ENCODE measurements around the gene EFNB2. TPM values are rescaled to one million over a fixed set of nuclear protein-coding genes. Genes with fewer than 3 reads are reported as not detected.
A peak's percentile ranks its signal among the peaks of the same experiment; 100 is the strongest.

The EFNB2 gene
- total RNA-seq, 1 experiment from 2014 or later: 4.7 TPM

- Histone ChIP-seq H3K27ac (ENCODE audit: low read length) (no peak overlapping the region), H3K9me3 (ENCODE audit: control insufficient read depth, insufficient read depth, low read depth, low read length) (no peaks in the 10 kb centered on the region), H3K27me3 (ENCODE audit: control insufficient read depth, insufficient read depth, low read length) (no peaks in the 10 kb centered on the region), H3K4me1 (ENCODE audit: control insufficient read depth, insufficient read depth, low read length) (no peaks in the 10 kb centered on the region), H3K4me3 (ENCODE audit: low read depth in 2 of 2, low read length in 2 of 2) (no peak overlapping the region), H3K36me3 (ENCODE audit: control insufficient read depth, insufficient read depth, low read length) (no peaks in the 10 kb centered on the region)
- ChIA-PET POLR2A (no interaction called here), CTCF (no interaction called here)
- in situ Hi-C loops (cut with HindIII; ENCODE audit: low pct_unique_long_range_greater_than_20kb, low sequenced_read_pairs): no loop called here
- BruUV-seq (replicated peaks): no TSS peak
- ATAC-seq: no peak
- intact Hi-C loops (cut with micrococcal nuclease; ENCODE audit: unreplicated experiment): no loop called here
- DNase-seq (ENCODE audit: low read depth, low spot score): no peak
- no peak for TF ChIP-seq TCF7L2 (IDR thresholded peaks at IDR 0.05; ENCODE audit: low read depth, low read length)
- TF ChIP-seq SIN3A (IDR thresholded peaks at IDR 0.05; ENCODE audit: borderline replicate concordance, insufficient read depth, low read depth, low read length): no peak
Observed at GRCh38 chr13:106491928-106492587, 43.4 kb downstream of the EFNB2 start.

GRCh38 chr13:106491463-106491862, 44.0 kb downstream of the EFNB2 start:
- Histone ChIP-seq H3K9me3 (ENCODE audit: control insufficient read depth, insufficient read depth, low read depth, low read length) (no peaks in the 10 kb centered on the region), H3K4me1 (ENCODE audit: control insufficient read depth, insufficient read depth, low read length) (no peaks in the 10 kb centered on the region), H3K4me3 (ENCODE audit: low read depth in 2 of 2, low read length in 2 of 2) (no peak overlapping the region), H3K36me3 (ENCODE audit: control insufficient read depth, insufficient read depth, low read length) (no peaks in the 10 kb centered on the region), H3K27me3 (ENCODE audit: control insufficient read depth, insufficient read depth, low read length) (no peaks in the 10 kb centered on the region), H3K27ac (ENCODE audit: low read length) (no peak overlapping the region)
- intact Hi-C loops (cut with micrococcal nuclease; ENCODE audit: unreplicated experiment): no loop called here
- TF ChIP-seq, protein P1, sequence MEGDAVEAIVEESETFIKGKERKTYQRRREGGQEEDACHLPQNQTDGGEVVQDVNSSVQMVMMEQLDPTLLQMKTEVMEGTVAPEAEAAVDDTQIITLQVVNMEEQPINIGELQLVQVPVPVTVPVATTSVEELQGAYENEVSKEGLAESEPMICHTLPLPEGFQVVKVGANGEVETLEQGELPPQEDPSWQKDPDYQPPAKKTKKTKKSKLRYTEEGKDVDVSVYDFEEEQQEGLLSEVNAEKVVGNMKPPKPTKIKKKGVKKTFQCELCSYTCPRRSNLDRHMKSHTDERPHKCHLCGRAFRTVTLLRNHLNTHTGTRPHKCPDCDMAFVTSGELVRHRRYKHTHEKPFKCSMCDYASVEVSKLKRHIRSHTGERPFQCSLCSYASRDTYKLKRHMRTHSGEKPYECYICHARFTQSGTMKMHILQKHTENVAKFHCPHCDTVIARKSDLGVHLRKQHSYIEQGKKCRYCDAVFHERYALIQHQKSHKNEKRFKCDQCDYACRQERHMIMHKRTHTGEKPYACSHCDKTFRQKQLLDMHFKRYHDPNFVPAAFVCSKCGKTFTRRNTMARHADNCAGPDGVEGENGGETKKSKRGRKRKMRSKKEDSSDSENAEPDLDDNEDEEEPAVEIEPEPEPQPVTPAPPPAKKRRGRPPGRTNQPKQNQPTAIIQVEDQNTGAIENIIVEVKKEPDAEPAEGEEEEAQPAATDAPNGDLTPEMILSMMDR (IDR thresholded peaks at IDR 0.05): no peak
- TF ChIP-seq TCF7L2 (IDR thresholded peaks at IDR 0.05; ENCODE audit: low read depth, low read length) (no peak), SIN3A (IDR thresholded peaks at IDR 0.05; ENCODE audit: borderline replicate concordance, insufficient read depth, low read depth, low read length) (no peak), POLR2AphosphoS5 (IDR thresholded peaks at IDR 0.05; ENCODE audit: low read depth, low read length) (no peak)
- TF ChIP-seq, protein P2, sequence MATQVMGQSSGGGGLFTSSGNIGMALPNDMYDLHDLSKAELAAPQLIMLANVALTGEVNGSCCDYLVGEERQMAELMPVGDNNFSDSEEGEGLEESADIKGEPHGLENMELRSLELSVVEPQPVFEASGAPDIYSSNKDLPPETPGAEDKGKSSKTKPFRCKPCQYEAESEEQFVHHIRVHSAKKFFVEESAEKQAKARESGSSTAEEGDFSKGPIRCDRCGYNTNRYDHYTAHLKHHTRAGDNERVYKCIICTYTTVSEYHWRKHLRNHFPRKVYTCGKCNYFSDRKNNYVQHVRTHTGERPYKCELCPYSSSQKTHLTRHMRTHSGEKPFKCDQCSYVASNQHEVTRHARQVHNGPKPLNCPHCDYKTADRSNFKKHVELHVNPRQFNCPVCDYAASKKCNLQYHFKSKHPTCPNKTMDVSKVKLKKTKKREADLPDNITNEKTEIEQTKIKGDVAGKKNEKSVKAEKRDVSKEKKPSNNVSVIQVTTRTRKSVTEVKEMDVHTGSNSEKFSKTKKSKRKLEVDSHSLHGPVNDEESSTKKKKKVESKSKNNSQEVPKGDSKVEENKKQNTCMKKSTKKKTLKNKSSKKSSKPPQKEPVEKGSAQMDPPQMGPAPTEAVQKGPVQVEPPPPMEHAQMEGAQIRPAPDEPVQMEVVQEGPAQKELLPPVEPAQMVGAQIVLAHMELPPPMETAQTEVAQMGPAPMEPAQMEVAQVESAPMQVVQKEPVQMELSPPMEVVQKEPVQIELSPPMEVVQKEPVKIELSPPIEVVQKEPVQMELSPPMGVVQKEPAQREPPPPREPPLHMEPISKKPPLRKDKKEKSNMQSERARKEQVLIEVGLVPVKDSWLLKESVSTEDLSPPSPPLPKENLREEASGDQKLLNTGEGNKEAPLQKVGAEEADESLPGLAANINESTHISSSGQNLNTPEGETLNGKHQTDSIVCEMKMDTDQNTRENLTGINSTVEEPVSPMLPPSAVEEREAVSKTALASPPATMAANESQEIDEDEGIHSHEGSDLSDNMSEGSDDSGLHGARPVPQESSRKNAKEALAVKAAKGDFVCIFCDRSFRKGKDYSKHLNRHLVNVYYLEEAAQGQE (IDR thresholded peaks at IDR 0.05; ENCODE audit: insufficient read depth in 1 of 2, low read depth in 2 of 2, low read length in 1 of 2): no peak
- BruUV-seq (replicated peaks): no TSS peak
- CTCF ChIA-PET: no interaction called here
- in situ Hi-C loops (cut with HindIII; ENCODE audit: low pct_unique_long_range_greater_than_20kb, low sequenced_read_pairs): no loop called here
- POLR2A ChIA-PET: no interaction called here
- no peak for ATAC-seq
- no peak for DNase-seq (ENCODE audit: low read depth, low spot score)

GRCh38 chr13:106490569-106491321, 44.7 kb downstream of the EFNB2 start:
- no peaks in the 10 kb centered on the region for H3K9me3 ChIP-seq (ENCODE audit: control insufficient read depth, insufficient read depth, low read depth, low read length)
- H3K4me1 ChIP-seq (ENCODE audit: control insufficient read depth, insufficient read depth, low read length): no peaks in the 10 kb centered on the region
- BruUV-seq (replicated peaks): TSS peak; percentile 73
- ChIA-PET POLR2A (no interaction called here), CTCF (no interaction called here)
- no peaks in the 10 kb centered on the region for H3K36me3 ChIP-seq (ENCODE audit: control insufficient read depth, insufficient read depth, low read length)
- TF ChIP-seq POLR2AphosphoS5 (IDR thresholded peaks at IDR 0.05; ENCODE audit: low read depth, low read length) (no peak), TCF7L2 (IDR thresholded peaks at IDR 0.05; ENCODE audit: low read depth, low read length) (no peak), SIN3A (IDR thresholded peaks at IDR 0.05; ENCODE audit: borderline replicate concordance, insufficient read depth, low read depth, low read length) (no peak)
- TF ChIP-seq, protein P1 (IDR thresholded peaks at IDR 0.05): no peak
- TF ChIP-seq, protein P2 (IDR thresholded peaks at IDR 0.05; ENCODE audit: insufficient read depth in 1 of 2, low read depth in 2 of 2, low read length in 1 of 2): no peak
- intact Hi-C loops (cut with micrococcal nuclease; ENCODE audit: unreplicated experiment): no loop called here
- H3K27ac ChIP-seq (ENCODE audit: low read length): no peak overlapping the region
- DNase-seq (ENCODE audit: low read depth, low spot score) (no peak), ATAC-seq (no peak)
- H3K27me3 ChIP-seq (ENCODE audit: control insufficient read depth, insufficient read depth, low read length): no peaks in the 10 kb centered on the region
- in situ Hi-C loops (cut with HindIII; ENCODE audit: low pct_unique_long_range_greater_than_20kb, low sequenced_read_pairs): no loop called here
- H3K4me3 ChIP-seq (ENCODE audit: low read depth in 2 of 2, low read length in 2 of 2): no peak overlapping the region
